ENCODE data around the gene CNTN1. TPM values are rescaled to one million over a fixed set of nuclear protein-coding genes. Genes with fewer than 3 reads are reported as not detected.

CNTN1 gene
- 11.7 TPM for total RNA-seq

GRCh38 chr12:40691913-40692764 is at the start of gene CNTN1:
CNTN1 (plus strand) TSS chr12:40692439.
- peak; percentile 70 for DNase-seq (ENCODE audit: low spot score)

GRCh38 chr12:40643506-40643905 is 48.7 kb upstream of the CNTN1 start:
- no peak for DNase-seq (ENCODE audit: low spot score)

GRCh38 chr12:40643976-40644375 is 48.3 kb upstream of the CNTN1 start:
- no peak for DNase-seq (ENCODE audit: low spot score)

- DNase-seq (ENCODE audit: low spot score) = no peak
Observed at GRCh38 chr12:40644708-40645107, 47.5 kb upstream of the CNTN1 start.

GRCh38 chr12:40645361-40645760 is 46.9 kb upstream of the CNTN1 start:
- no peak for DNase-seq (ENCODE audit: low spot score)

- DNase-seq (ENCODE audit: low spot score) = no peak
Observed at GRCh38 chr12:40646456-40646855, 45.8 kb upstream of the CNTN1 start.

- no peak for DNase-seq (ENCODE audit: low spot score)
Observed at GRCh38 chr12:40646911-40647310, 45.3 kb upstream of the CNTN1 start.

GRCh38 chr12:40647651-40648050 is 44.6 kb upstream of the CNTN1 start:
- no peak for DNase-seq (ENCODE audit: low spot score)

- DNase-seq (ENCODE audit: low spot score) = no peak
Observed at GRCh38 chr12:40648519-40648918, 43.7 kb upstream of the CNTN1 start.

- DNase-seq (ENCODE audit: low spot score) = no peak
Observed at GRCh38 chr12:40650038-40650704, 42.1 kb upstream of the CNTN1 start.

GRCh38 chr12:40655451-40655850 is 36.8 kb upstream of the CNTN1 start:
- DNase-seq (ENCODE audit: low spot score) = no peak

GRCh38 chr12:40662366-40662765 is 29.9 kb upstream of the CNTN1 start:
- DNase-seq (ENCODE audit: low spot score) = no peak

GRCh38 chr12:40663781-40664180 is 28.5 kb upstream of the CNTN1 start:
- no peak for DNase-seq (ENCODE audit: low spot score)

GRCh38 chr12:40668099-40668529 is 24.1 kb upstream of the CNTN1 start:
- DNase-seq (ENCODE audit: low spot score) = no peak

- DNase-seq (ENCODE audit: low spot score) = no peak
Observed at GRCh38 chr12:40672741-40673271, 19.4 kb upstream of the CNTN1 start.

GRCh38 chr12:40681148-40681547 is 11.1 kb upstream of the CNTN1 start:
- DNase-seq (ENCODE audit: low spot score) = no peak

- DNase-seq (ENCODE audit: low spot score) = no peak
Observed at GRCh38 chr12:40684986-40685385, 7.3 kb upstream of the CNTN1 start.

- no peak for DNase-seq (ENCODE audit: low spot score)
Observed at GRCh38 chr12:40688085-40688725, 4.0 kb upstream of the CNTN1 start.

- DNase-seq (ENCODE audit: low spot score) = no peak
Observed at GRCh38 chr12:40689576-40689975, 2.7 kb upstream of the CNTN1 start.

GRCh38 chr12:40692765-40693206 is 547 bp downstream of the CNTN1 start:
- DNase-seq (ENCODE audit: low spot score) = no peak

GRCh38 chr12:40693207-40693821 is 1.1 kb downstream of the CNTN1 start:
- DNase-seq (ENCODE audit: low spot score) = peak; percentile 53
